ENCODE data around the gene CMTM7. TPM values are rescaled to one million over a fixed set of nuclear protein-coding genes. Genes with fewer than 3 reads are reported as not detected.

CMTM7 gene
- total RNA-seq, 2 donors from 2014 or later: 15.6 to 33.1 TPM

GRCh38 chr3:32448686-32449474 lies 57.2 kb downstream of the CMTM7 start:
- Histone ChIP-seq H3K9me3 (no peaks in the 10 kb centered on the region), H3K36me3 (no peaks in the 10 kb centered on the region), H3K4me3 (no peak overlapping the region), H3K27me3 (replicated peaks; ENCODE audit: insufficient read depth) (no peaks in the 10 kb centered on the region), H3K27ac (no peak overlapping the region), H3K4me1 (replicated peaks) (no peaks in the 10 kb centered on the region)
- DNase-seq (ENCODE audit: low spot score): no peak
- intact Hi-C loops (cut with DNase I): no loop called here
- TF ChIP-seq CTCF (IDR thresholded peaks at IDR 0.05) (no peak), POLR2A (IDR thresholded peaks at IDR 0.05) (no peak), POLR2AphosphoS5 (IDR thresholded peaks at IDR 0.05) (no peak)
- WGBS: 78% methylated on average over 14 of the region's 14 CpGs

DNA sequence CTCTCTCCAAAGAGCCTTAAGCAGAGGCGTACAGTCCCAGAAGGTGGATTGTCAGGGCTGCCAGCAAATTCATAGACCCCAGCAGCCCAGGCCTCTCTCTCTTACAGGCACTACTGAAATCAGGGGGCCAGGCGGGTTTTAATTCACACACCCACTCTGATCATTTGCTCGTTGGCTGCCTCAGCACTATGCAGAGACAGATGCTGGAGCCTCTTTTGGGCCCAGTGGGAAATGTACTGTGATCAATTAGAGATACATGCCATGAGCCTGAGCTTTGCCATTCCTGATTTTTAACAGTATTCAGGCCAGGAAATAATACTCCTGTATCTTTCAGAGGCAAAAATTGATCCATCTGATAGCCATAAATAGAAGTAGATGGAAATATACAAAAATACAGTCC lies 58.0 kb downstream of the CMTM7 start:
- Histone ChIP-seq H3K4me1 (replicated peaks) (no peaks in the 10 kb centered on the region), H3K4me3 (no peak overlapping the region), H3K27me3 (replicated peaks; ENCODE audit: insufficient read depth) (no peaks in the 10 kb centered on the region), H3K36me3 (no peaks in the 10 kb centered on the region), H3K27ac (no peak overlapping the region), H3K9me3 (no peaks in the 10 kb centered on the region)
- no peak for TF ChIP-seq POLR2AphosphoS5 (IDR thresholded peaks at IDR 0.05)
- no peak for TF ChIP-seq POLR2A (IDR thresholded peaks at IDR 0.05)
- no peak for TF ChIP-seq CTCF (IDR thresholded peaks at IDR 0.05)
- intact Hi-C loops (cut with DNase I): no loop called here
- 96% methylated on average over 3 of the region's 3 CpGs for WGBS
- no peak for DNase-seq (ENCODE audit: low spot score)

GRCh38 chr3:32450426-32450825 lies 58.8 kb downstream of the CMTM7 start:
- no peaks in the 10 kb centered on the region for H3K9me3 ChIP-seq
- DNase-seq (ENCODE audit: low spot score): no peak
- no peak overlapping the region for H3K27ac ChIP-seq
- H3K4me3 ChIP-seq: no peak overlapping the region
- H3K27me3 ChIP-seq (replicated peaks; ENCODE audit: insufficient read depth): no peaks in the 10 kb centered on the region
- TF ChIP-seq POLR2A (IDR thresholded peaks at IDR 0.05): no peak
- TF ChIP-seq CTCF (IDR thresholded peaks at IDR 0.05): no peak
- no peak for TF ChIP-seq POLR2AphosphoS5 (IDR thresholded peaks at IDR 0.05)
- H3K4me1 ChIP-seq (replicated peaks): no peaks in the 10 kb centered on the region
- no peaks in the 10 kb centered on the region for H3K36me3 ChIP-seq
- WGBS: 87% methylated on average over 2 of the region's 2 CpGs
- intact Hi-C loops (cut with DNase I): no loop called here

DNA sequence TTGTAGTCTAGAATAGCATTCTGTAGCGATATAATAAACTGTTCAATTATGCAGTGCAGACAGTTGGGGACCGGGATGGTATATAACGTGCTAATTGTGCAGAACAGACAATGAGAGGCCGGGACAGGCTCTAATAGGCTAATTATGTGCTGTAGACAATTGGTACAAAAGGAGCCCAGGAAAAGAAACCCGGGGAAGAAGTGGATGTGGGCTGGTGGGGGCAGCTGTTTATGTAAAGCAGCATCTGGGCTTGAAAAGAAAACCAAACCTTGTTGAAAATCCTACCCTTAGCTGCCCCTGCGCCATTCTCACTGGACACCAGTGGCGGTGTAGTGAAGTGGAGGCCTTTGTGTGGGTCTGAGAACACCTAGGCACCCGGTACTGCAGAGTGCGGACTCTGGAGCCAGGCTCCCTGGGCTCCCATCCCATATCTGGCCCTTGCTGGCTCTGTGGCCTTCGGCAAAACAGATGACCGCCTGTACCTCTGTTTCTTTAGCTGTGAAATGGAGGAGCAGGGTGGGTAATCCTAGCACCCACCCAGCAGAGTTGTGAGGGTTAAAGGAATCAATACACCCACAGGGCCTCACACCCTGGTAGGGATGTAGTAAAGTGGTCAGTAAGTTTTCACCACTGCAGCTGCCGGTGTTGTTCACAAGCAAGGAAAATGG lies 59.5 kb downstream of the CMTM7 start:
- TF ChIP-seq POLR2A (IDR thresholded peaks at IDR 0.05): no peak
- no peak for TF ChIP-seq CTCF (IDR thresholded peaks at IDR 0.05)
- TF ChIP-seq POLR2AphosphoS5 (IDR thresholded peaks at IDR 0.05): no peak

More for the DNA sequence above, 59.5 kb downstream of the CMTM7 start:
- H3K36me3 ChIP-seq: no peaks in the 10 kb centered on the region
- no peaks in the 10 kb centered on the region for H3K27me3 ChIP-seq (replicated peaks; ENCODE audit: insufficient read depth)
- WGBS: 91% methylated on average over 12 of the region's 12 CpGs
- H3K9me3 ChIP-seq: no peaks in the 10 kb centered on the region
- H3K4me3 ChIP-seq: no peak overlapping the region
- intact Hi-C loops (cut with DNase I): no loop called here
- no peaks in the 10 kb centered on the region for H3K4me1 ChIP-seq (replicated peaks)
- H3K27ac ChIP-seq: no peak overlapping the region
- no peak for DNase-seq (ENCODE audit: low spot score)
